DOHH2 (cell line): Measurements from ENCODE around the gene PPARA.
A peak's percentile ranks its signal among the peaks of the same experiment; 100 is the strongest.

Source experiments
- H3F3A ChIP-seq: fragments of 200-600 bp; sonication (generic), shearing (Covaris generic); 2 replicates; pipeline ENCODE4 v1.6.0; 2016; ENCODE audit warnings: antibody characterized with exemption, mild to moderate bottlenecking; ENCODE audit not compliant: control insufficient read depth, insufficient read depth
- H3K27ac ChIP-seq: fragments of 200-600 bp; sonication (generic); 2 replicates; pipeline ENCODE4 v1.5.1; 2014; ENCODE audit warnings: low read depth, mild to moderate bottlenecking, low read length, moderate library complexity
- H3K27me3 ChIP-seq: fragments of 200-600 bp; sonication (generic); 2 replicates; pipeline ENCODE4 v1.6.1; 2014; ENCODE audit warnings: mild to moderate bottlenecking, low read length, mixed read lengths; ENCODE audit not compliant: control insufficient read depth
- H3K36me3 ChIP-seq: fragments of 200-600 bp; sonication (generic); 2 replicates; pipeline ENCODE4 v1.6.1; 2014; ENCODE audit warnings: mild to moderate bottlenecking, low read length, moderate library complexity, mixed read lengths; ENCODE audit not compliant: control insufficient read depth
- H3K4me1 ChIP-seq: fragments of 200-600 bp; sonication (generic); 2 replicates; pipeline ENCODE4 v1.6.1; 2014; ENCODE audit warnings: mild to moderate bottlenecking, low read length, mixed read lengths; ENCODE audit not compliant: control insufficient read depth
- H3K4me2 ChIP-seq: fragments of 200-600 bp; sonication (generic); 2 replicates; pipeline ENCODE4 v1.6.0; 2014; ENCODE audit warnings: mild to moderate bottlenecking, low read length, moderate library complexity
- H3K4me3 ChIP-seq: fragments of 200-600 bp; sonication (generic); 2 replicates; pipeline ENCODE4 v1.5.1; 2014; ENCODE audit warnings: mild to moderate bottlenecking, low read length, mixed read lengths
- H3K79me2 ChIP-seq: fragments of 200-600 bp; sonication (generic); 2 replicates; pipeline ENCODE4 v1.6.1; 2014; ENCODE audit warnings: mild to moderate bottlenecking, low read length, mixed read lengths; ENCODE audit not compliant: control insufficient read depth
- H3K9me2 ChIP-seq: fragments of 200-600 bp; sonication (generic); replicated peaks from 2 replicates; pipeline ENCODE4 v1.6.1; 2014; ENCODE audit warnings: mild to moderate bottlenecking, low read length, mixed read lengths; ENCODE audit not compliant: control insufficient read depth
- H3K9me3 ChIP-seq: fragments of 200-600 bp; sonication (generic); 2 replicates; pipeline ENCODE4 v1.6.1; 2014; ENCODE audit warnings: antibody characterized with exemption, low read length, mixed read lengths; ENCODE audit not compliant: control insufficient read depth, insufficient read depth
- H4K20me1 ChIP-seq: fragments of 200-600 bp; sonication (generic); 2 replicates; pipeline ENCODE4 v1.6.0; 2014; ENCODE audit warnings: low read depth, mild to moderate bottlenecking, antibody characterized with exemption, low read length, moderate library complexity; ENCODE audit not compliant: control insufficient read depth, insufficient read depth
- CTCF ChIP-seq: fragments of 200-600 bp; sonication (generic); IDR thresholded peaks from one replicate; pipeline ENCODE4 v1.5.1; 2014; ENCODE audit warnings: antibody characterized with exemption, mild to moderate bottlenecking, low read depth, low read length; ENCODE audit not compliant: poor library complexity, severe bottlenecking
- EZH2phosphoT487 ChIP-seq: fragments of 200-600 bp; sonication (generic); IDR thresholded peaks from 2 replicates; pipeline ENCODE4 v1.6.1; 2017; ENCODE audit warnings: borderline replicate concordance, mild to moderate bottlenecking, antibody characterized with exemption, low read length, moderate library complexity, mixed read lengths

The PPARA gene

GRCh38 chr22:46240506-46240905 is 90.2 kb downstream of the PPARA start:
- no peaks in the 10 kb centered on the region for H3K27me3 ChIP-seq
- no peaks in the 10 kb centered on the region for H4K20me1 ChIP-seq
- no peaks in the 10 kb centered on the region for H3K79me2 ChIP-seq
- no peak overlapping the region for H3K4me3 ChIP-seq
- no peaks in the 10 kb centered on the region for H3K9me3 ChIP-seq
- peaks cover 5% of the 10 kb centered on the region; the same call in 1 of the 2 replicates for H3K36me3 ChIP-seq
- TF ChIP-seq EZH2phosphoT487, result no peak
- no peak for TF ChIP-seq CTCF
- peak overlapping the region; percentile 54 for H3K4me2 ChIP-seq
- peaks cover 20% of the 10 kb centered on the region for H3K4me1 ChIP-seq
- peak overlapping the region; percentile 48; the same call in 1 of the 2 replicates for H3K27ac ChIP-seq
- no peaks in the 10 kb centered on the region for H3K9me2 ChIP-seq
- H3F3A ChIP-seq, result no peaks in the 10 kb centered on the region

GRCh38 chr22:46240907-46241306 is 90.6 kb downstream of the PPARA start:
- Histone ChIP-seq H3F3A (no peaks in the 10 kb centered on the region), H4K20me1 (no peaks in the 10 kb centered on the region), H3K27me3 (no peaks in the 10 kb centered on the region), H3K4me3 (no peak overlapping the region), H3K4me2 (peak overlapping the region; percentile 54; the same call in 1 of the 2 replicates), H3K9me2 (no peaks in the 10 kb centered on the region), H3K27ac (no peak overlapping the region), H3K9me3 (no peaks in the 10 kb centered on the region), H3K36me3 (peaks cover 5% of the 10 kb centered on the region; the same call in 1 of the 2 replicates), H3K4me1 (peaks cover 20% of the 10 kb centered on the region), H3K79me2 (no peaks in the 10 kb centered on the region)
- TF ChIP-seq CTCF (no peak), EZH2phosphoT487 (no peak)

GRCh38 chr22:46241396-46242007 is 91.2 kb downstream of the PPARA start:
- Histone ChIP-seq H3K4me2 (no peak overlapping the region), H3K36me3 (peaks cover 5% of the 10 kb centered on the region; the same call in 1 of the 2 replicates), H3K27ac (no peak overlapping the region)

More at GRCh38 chr22:46241396-46242007, 91.2 kb downstream of the PPARA start:
- no peaks in the 10 kb centered on the region for H3K9me3 ChIP-seq
- H3K4me1 ChIP-seq, result peaks cover 20% of the 10 kb centered on the region
- H3F3A ChIP-seq, result no peaks in the 10 kb centered on the region
- no peaks in the 10 kb centered on the region for H3K79me2 ChIP-seq
- H3K4me3 ChIP-seq, result no peak overlapping the region
- no peaks in the 10 kb centered on the region for H4K20me1 ChIP-seq
- H3K9me2 ChIP-seq, result no peaks in the 10 kb centered on the region
- TF ChIP-seq CTCF (no peak), EZH2phosphoT487 (no peak)
- H3K27me3 ChIP-seq, result no peaks in the 10 kb centered on the region
